WTC11 (cell line): ENCODE measurements around the gene CCDC68. TPM values are rescaled to one million over a fixed set of nuclear protein-coding genes. Genes with fewer than 3 reads are reported as not detected.

ENCODE experiments used
- ATAC-seq: fragments of 200-7000 bp; cut with Tn5 transposase; 2 replicates; pipeline ENCODE4 v1.10.0; 2021; ENCODE audit warnings: mild to moderate bottlenecking, moderate library complexity
- CTCF ChIA-PET: fragments of 300-600 bp; sonication (Branson Sonifier 250); formaldehyde crosslinking; loops from one replicate; lab custom pipeline; 2021; ENCODE audit warnings: antibody characterized with exemption; lab: Charles Lee
- POLR2A ChIA-PET: fragments of 350-600 bp; sonication (Branson Sonifier 250); formaldehyde crosslinking; loops from one replicate; lab custom pipeline; 2021; ENCODE audit warnings: antibody characterized with exemption; lab: Charles Lee
- DNase-seq: peaks from one replicate; pipeline ENCODE4 v3.0.0; 2021; ENCODE audit warnings: low spot score
- H3K27ac Mint-ChIP-seq: 2 replicates; pipeline ENCODE4 v1.8.0; 2021; ENCODE audit warnings: mixed read lengths
- H3K27me3 Mint-ChIP-seq: 2 replicates; pipeline ENCODE4 v1.8.0; 2021; ENCODE audit warnings: low read depth, mild to moderate bottlenecking, moderate library complexity, mixed read lengths
- H3K36me3 Mint-ChIP-seq: 2 replicates; pipeline ENCODE4 v1.8.0; 2021; ENCODE audit warnings: mixed read lengths
- H3K4me1 Mint-ChIP-seq: 2 replicates; pipeline ENCODE4 v1.8.0; 2022; ENCODE audit warnings: mixed read lengths
- H3K4me3 Mint-ChIP-seq: 2 replicates; pipeline ENCODE4 v1.8.0; 2021; ENCODE audit warnings: mild to moderate bottlenecking, moderate library complexity, mixed read lengths
- H3K9me3 Mint-ChIP-seq: 2 replicates; pipeline ENCODE4 v1.8.0; 2021; ENCODE audit warnings: mixed read lengths
- FOXK1 ChIP-seq: sonication (generic); formaldehyde crosslinking; IDR thresholded peaks from 2 replicates; pipeline ENCODE4 v1.8.0; 2022; ENCODE audit warnings: mild to moderate bottlenecking, moderate library complexity, missing genetic modification reagents
- ZNF263 ChIP-seq: sonication (generic); formaldehyde crosslinking; IDR thresholded peaks from 2 replicates; pipeline ENCODE4 v1.8.1; 2022; ENCODE audit warnings: low read depth, mild to moderate bottlenecking, moderate library complexity, missing genetic modification reagents
- total RNA-seq: library from RNA; stranded (reverse); gene quantifications from 3 replicates; pipeline ENCODE4 v1.2.3, GENCODE V29; 2021
- TF ChIP-seq, protein P1 (sequence below): sonication (generic); formaldehyde crosslinking; IDR thresholded peaks from 2 replicates; pipeline ENCODE4 v1.8.1; 2023; ENCODE audit warnings: mild to moderate bottlenecking, missing genetic modification reagents
- TF ChIP-seq, protein P2 (sequence below): sonication (generic); formaldehyde crosslinking; IDR thresholded peaks from 2 replicates; pipeline ENCODE4 v1.8.1; 2022; ENCODE audit warnings: low read depth, mild to moderate bottlenecking, moderate library complexity, missing genetic modification reagents, borderline replicate concordance
- TF ChIP-seq, protein P3 (sequence below): sonication (generic); formaldehyde crosslinking; IDR thresholded peaks from 2 replicates; pipeline ENCODE4 v1.8.0; 2023; ENCODE audit warnings: missing genetic modification reagents, mild to moderate bottlenecking, borderline replicate concordance
- TF ChIP-seq, protein P4 (sequence below): sonication (generic); formaldehyde crosslinking; IDR thresholded peaks from 2 replicates; pipeline ENCODE4 v1.8.1; 2023; ENCODE audit warnings: mild to moderate bottlenecking, missing genetic modification reagents, moderate library complexity
- TF ChIP-seq, protein P5 (sequence below): sonication (generic); formaldehyde crosslinking; IDR thresholded peaks from 2 replicates; pipeline ENCODE4 v1.8.0; 2022; ENCODE audit warnings: mild to moderate bottlenecking, missing genetic modification reagents
- TF ChIP-seq, protein P6 (sequence below): sonication (generic); formaldehyde crosslinking; IDR thresholded peaks from 2 replicates; pipeline ENCODE4 v1.8.0; 2022; ENCODE audit warnings: mild to moderate bottlenecking, missing genetic modification reagents
- TF ChIP-seq, protein P7 (sequence below): sonication (generic); formaldehyde crosslinking; IDR thresholded peaks from 2 replicates; pipeline ENCODE4 v1.8.0; 2022; ENCODE audit warnings: mild to moderate bottlenecking, missing genetic modification reagents
- TF ChIP-seq, protein P8 (sequence below): sonication (generic); formaldehyde crosslinking; IDR thresholded peaks from 2 replicates; pipeline ENCODE4 v1.8.1; 2023; ENCODE audit warnings: mild to moderate bottlenecking, missing genetic modification reagents, borderline replicate concordance
- TF ChIP-seq, protein P9 (sequence below): sonication (generic); formaldehyde crosslinking; IDR thresholded peaks from 2 replicates; pipeline ENCODE4 v1.8.1; 2023; ENCODE audit warnings: mild to moderate bottlenecking, missing genetic modification reagents

CCDC68 gene
- total RNA-seq, 1 experiment from 2014 or later: 0.92 TPM

DNA sequence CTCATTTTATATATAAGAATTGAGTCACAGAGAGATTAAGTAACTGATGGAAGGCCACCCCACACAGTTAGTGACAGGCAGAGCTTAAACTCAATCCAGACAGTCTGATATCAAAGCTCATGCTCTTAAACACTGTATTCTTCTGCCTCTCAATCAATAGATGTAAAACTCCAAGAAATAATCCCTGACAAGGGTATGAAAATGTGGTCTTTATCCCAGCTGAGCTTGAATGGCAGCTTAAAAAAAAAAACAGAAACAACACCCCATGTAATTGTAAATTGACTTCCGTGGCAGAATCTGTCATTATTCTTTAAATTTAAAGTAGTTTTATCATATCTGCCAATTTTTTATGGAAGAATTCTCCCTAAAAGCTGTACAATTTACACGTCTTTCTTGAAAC, 70.9 kb downstream of the CCDC68 start:
- H3K9me3 Mint-ChIP-seq: no peaks in the 10 kb centered on the region
- no peaks in the 10 kb centered on the region for H3K4me1 Mint-ChIP-seq

DNA sequence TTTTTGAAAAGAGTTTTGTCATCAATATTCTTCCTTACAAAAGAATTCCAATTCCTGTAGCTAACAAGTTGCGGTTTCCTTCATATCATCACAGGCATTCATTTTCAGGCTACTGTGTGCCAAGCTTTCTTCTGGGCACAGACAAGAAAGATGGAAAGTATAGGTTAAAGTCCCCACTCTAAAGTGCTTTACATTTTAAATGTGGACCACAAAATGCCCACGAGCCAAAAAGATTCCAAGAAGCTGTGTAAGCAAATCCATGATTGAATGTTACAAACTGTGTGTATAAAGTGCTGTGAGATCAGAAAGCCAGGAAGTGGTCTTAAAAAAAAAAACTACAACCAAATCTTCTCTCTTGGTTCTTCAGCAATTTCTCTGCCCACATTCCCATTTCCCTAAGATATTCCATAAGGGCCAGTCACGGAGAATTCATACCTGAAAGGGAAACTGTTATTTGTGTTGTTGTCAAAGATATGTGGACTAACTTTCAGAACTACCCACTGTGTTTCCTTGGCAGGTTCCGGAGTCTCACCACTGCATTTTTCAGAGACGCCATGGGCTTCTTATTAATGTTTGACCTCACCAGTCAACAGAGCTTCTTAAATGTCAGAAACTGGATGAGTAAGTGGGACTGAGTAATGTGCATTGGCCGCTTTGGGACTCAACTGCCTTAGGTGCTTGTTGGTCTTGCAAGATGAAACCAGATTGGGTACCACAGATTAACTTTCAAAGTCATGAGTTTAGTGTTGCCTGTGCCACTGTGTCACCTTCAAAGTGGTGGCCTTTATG, 75.3 kb downstream of the CCDC68 start:
- Mint-ChIP-seq H3K9me3 (peaks cover 5% of the 10 kb centered on the region; the same call in 1 of the 2 replicates), H3K27me3 (peaks cover 44% of the 10 kb centered on the region), H3K4me1 (peaks cover 4% of the 10 kb centered on the region), H3K36me3 (no peaks in the 10 kb centered on the region), H3K4me3 (no peak overlapping the region), H3K27ac (no peak overlapping the region)
- ChIA-PET CTCF (no interaction called here), POLR2A (no interaction called here)
- no peak for ATAC-seq
- DNase-seq: no peak
- TF ChIP-seq, protein P1, sequence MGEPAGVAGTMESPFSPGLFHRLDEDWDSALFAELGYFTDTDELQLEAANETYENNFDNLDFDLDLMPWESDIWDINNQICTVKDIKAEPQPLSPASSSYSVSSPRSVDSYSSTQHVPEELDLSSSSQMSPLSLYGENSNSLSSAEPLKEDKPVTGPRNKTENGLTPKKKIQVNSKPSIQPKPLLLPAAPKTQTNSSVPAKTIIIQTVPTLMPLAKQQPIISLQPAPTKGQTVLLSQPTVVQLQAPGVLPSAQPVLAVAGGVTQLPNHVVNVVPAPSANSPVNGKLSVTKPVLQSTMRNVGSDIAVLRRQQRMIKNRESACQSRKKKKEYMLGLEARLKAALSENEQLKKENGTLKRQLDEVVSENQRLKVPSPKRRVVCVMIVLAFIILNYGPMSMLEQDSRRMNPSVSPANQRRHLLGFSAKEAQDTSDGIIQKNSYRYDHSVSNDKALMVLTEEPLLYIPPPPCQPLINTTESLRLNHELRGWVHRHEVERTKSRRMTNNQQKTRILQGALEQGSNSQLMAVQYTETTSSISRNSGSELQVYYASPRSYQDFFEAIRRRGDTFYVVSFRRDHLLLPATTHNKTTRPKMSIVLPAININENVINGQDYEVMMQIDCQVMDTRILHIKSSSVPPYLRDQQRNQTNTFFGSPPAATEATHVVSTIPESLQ (CRISPR knock-in tag): no peak
- TF ChIP-seq, protein P2, sequence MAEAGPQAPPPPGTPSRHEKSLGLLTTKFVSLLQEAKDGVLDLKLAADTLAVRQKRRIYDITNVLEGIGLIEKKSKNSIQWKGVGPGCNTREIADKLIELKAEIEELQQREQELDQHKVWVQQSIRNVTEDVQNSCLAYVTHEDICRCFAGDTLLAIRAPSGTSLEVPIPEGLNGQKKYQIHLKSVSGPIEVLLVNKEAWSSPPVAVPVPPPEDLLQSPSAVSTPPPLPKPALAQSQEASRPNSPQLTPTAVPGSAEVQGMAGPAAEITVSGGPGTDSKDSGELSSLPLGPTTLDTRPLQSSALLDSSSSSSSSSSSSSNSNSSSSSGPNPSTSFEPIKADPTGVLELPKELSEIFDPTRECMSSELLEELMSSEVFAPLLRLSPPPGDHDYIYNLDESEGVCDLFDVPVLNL (CRISPR knock-in tag): no peak
- TF ChIP-seq, protein P3, sequence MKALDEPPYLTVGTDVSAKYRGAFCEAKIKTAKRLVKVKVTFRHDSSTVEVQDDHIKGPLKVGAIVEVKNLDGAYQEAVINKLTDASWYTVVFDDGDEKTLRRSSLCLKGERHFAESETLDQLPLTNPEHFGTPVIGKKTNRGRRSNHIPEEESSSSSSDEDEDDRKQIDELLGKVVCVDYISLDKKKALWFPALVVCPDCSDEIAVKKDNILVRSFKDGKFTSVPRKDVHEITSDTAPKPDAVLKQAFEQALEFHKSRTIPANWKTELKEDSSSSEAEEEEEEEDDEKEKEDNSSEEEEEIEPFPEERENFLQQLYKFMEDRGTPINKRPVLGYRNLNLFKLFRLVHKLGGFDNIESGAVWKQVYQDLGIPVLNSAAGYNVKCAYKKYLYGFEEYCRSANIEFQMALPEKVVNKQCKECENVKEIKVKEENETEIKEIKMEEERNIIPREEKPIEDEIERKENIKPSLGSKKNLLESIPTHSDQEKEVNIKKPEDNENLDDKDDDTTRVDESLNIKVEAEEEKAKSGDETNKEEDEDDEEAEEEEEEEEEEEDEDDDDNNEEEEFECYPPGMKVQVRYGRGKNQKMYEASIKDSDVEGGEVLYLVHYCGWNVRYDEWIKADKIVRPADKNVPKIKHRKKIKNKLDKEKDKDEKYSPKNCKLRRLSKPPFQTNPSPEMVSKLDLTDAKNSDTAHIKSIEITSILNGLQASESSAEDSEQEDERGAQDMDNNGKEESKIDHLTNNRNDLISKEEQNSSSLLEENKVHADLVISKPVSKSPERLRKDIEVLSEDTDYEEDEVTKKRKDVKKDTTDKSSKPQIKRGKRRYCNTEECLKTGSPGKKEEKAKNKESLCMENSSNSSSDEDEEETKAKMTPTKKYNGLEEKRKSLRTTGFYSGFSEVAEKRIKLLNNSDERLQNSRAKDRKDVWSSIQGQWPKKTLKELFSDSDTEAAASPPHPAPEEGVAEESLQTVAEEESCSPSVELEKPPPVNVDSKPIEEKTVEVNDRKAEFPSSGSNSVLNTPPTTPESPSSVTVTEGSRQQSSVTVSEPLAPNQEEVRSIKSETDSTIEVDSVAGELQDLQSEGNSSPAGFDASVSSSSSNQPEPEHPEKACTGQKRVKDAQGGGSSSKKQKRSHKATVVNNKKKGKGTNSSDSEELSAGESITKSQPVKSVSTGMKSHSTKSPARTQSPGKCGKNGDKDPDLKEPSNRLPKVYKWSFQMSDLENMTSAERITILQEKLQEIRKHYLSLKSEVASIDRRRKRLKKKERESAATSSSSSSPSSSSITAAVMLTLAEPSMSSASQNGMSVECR (CRISPR knock-in tag): no peak
- TF ChIP-seq, protein P4, sequence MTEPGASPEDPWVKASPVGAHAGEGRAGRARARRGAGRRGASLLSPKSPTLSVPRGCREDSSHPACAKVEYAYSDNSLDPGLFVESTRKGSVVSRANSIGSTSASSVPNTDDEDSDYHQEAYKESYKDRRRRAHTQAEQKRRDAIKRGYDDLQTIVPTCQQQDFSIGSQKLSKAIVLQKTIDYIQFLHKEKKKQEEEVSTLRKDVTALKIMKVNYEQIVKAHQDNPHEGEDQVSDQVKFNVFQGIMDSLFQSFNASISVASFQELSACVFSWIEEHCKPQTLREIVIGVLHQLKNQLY: no peak
- TF ChIP-seq, protein P5, sequence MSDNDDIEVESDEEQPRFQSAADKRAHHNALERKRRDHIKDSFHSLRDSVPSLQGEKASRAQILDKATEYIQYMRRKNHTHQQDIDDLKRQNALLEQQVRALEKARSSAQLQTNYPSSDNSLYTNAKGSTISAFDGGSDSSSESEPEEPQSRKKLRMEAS (CRISPR knock-in tag): no peak
- TF ChIP-seq, protein P6, sequence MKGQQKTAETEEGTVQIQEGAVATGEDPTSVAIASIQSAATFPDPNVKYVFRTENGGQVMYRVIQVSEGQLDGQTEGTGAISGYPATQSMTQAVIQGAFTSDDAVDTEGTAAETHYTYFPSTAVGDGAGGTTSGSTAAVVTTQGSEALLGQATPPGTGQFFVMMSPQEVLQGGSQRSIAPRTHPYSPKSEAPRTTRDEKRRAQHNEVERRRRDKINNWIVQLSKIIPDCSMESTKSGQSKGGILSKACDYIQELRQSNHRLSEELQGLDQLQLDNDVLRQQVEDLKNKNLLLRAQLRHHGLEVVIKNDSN: no peak
- TF ChIP-seq, protein P7, sequence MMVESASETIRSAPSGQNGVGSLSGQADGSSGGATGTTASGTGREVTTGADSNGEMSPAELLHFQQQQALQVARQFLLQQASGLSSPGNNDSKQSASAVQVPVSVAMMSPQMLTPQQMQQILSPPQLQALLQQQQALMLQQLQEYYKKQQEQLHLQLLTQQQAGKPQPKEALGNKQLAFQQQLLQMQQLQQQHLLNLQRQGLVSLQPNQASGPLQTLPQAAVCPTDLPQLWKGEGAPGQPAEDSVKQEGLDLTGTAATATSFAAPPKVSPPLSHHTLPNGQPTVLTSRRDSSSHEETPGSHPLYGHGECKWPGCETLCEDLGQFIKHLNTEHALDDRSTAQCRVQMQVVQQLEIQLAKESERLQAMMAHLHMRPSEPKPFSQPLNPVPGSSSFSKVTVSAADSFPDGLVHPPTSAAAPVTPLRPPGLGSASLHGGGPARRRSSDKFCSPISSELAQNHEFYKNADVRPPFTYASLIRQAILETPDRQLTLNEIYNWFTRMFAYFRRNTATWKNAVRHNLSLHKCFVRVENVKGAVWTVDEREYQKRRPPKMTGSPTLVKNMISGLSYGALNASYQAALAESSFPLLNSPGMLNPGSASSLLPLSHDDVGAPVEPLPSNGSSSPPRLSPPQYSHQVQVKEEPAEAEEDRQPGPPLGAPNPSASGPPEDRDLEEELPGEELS (CRISPR knock-in tag): no peak
- no peak for TF ChIP-seq ZNF263 (CRISPR knock-in tag)
- TF ChIP-seq, protein P8, sequence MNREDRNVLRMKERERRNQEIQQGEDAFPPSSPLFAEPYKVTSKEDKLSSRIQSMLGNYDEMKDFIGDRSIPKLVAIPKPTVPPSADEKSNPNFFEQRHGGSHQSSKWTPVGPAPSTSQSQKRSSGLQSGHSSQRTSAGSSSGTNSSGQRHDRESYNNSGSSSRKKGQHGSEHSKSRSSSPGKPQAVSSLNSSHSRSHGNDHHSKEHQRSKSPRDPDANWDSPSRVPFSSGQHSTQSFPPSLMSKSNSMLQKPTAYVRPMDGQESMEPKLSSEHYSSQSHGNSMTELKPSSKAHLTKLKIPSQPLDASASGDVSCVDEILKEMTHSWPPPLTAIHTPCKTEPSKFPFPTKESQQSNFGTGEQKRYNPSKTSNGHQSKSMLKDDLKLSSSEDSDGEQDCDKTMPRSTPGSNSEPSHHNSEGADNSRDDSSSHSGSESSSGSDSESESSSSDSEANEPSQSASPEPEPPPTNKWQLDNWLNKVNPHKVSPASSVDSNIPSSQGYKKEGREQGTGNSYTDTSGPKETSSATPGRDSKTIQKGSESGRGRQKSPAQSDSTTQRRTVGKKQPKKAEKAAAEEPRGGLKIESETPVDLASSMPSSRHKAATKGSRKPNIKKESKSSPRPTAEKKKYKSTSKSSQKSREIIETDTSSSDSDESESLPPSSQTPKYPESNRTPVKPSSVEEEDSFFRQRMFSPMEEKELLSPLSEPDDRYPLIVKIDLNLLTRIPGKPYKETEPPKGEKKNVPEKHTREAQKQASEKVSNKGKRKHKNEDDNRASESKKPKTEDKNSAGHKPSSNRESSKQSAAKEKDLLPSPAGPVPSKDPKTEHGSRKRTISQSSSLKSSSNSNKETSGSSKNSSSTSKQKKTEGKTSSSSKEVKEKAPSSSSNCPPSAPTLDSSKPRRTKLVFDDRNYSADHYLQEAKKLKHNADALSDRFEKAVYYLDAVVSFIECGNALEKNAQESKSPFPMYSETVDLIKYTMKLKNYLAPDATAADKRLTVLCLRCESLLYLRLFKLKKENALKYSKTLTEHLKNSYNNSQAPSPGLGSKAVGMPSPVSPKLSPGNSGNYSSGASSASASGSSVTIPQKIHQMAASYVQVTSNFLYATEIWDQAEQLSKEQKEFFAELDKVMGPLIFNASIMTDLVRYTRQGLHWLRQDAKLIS (CRISPR knock-in tag): no peak
- TF ChIP-seq, protein P9, sequence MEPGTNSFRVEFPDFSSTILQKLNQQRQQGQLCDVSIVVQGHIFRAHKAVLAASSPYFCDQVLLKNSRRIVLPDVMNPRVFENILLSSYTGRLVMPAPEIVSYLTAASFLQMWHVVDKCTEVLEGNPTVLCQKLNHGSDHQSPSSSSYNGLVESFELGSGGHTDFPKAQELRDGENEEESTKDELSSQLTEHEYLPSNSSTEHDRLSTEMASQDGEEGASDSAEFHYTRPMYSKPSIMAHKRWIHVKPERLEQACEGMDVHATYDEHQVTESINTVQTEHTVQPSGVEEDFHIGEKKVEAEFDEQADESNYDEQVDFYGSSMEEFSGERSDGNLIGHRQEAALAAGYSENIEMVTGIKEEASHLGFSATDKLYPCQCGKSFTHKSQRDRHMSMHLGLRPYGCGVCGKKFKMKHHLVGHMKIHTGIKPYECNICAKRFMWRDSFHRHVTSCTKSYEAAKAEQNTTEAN (CRISPR knock-in tag): no peak

More for the DNA sequence above, 70.9 kb downstream of the CCDC68 start:
- no peak overlapping the region for H3K4me3 Mint-ChIP-seq
- DNase-seq (no peak), ATAC-seq (no peak)
- H3K36me3 Mint-ChIP-seq: no peaks in the 10 kb centered on the region
- peaks cover 18% of the 10 kb centered on the region for H3K27me3 Mint-ChIP-seq
- TF ChIP-seq FOXK1: no peak
- CTCF ChIA-PET: no interaction called here
- POLR2A ChIA-PET: no interaction called here
- H3K27ac Mint-ChIP-seq: no peak overlapping the region
